MV-4-11 (cell line): ENCODE data around the gene PDZD8.
A peak's percentile ranks its signal among the peaks of the same experiment; 100 is the strongest.

Source experiments
- DNase-seq: peaks from one replicate; lab custom pipeline; 2025; lab: John Stamatoyannopoulos, UW

Gene PDZD8, protein sequence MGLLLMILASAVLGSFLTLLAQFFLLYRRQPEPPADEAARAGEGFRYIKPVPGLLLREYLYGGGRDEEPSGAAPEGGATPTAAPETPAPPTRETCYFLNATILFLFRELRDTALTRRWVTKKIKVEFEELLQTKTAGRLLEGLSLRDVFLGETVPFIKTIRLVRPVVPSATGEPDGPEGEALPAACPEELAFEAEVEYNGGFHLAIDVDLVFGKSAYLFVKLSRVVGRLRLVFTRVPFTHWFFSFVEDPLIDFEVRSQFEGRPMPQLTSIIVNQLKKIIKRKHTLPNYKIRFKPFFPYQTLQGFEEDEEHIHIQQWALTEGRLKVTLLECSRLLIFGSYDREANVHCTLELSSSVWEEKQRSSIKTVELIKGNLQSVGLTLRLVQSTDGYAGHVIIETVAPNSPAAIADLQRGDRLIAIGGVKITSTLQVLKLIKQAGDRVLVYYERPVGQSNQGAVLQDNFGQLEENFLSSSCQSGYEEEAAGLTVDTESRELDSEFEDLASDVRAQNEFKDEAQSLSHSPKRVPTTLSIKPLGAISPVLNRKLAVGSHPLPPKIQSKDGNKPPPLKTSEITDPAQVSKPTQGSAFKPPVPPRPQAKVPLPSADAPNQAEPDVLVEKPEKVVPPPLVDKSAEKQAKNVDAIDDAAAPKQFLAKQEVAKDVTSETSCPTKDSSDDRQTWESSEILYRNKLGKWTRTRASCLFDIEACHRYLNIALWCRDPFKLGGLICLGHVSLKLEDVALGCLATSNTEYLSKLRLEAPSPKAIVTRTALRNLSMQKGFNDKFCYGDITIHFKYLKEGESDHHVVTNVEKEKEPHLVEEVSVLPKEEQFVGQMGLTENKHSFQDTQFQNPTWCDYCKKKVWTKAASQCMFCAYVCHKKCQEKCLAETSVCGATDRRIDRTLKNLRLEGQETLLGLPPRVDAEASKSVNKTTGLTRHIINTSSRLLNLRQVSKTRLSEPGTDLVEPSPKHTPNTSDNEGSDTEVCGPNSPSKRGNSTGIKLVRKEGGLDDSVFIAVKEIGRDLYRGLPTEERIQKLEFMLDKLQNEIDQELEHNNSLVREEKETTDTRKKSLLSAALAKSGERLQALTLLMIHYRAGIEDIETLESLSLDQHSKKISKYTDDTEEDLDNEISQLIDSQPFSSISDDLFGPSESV

GRCh38 chr10:117375360-117376178 is at the start of gene PDZD8:
TSS of gene PDZD8 (minus strand) at chr10:117375440. CDS start at chr10:117375227, 213 bp downstream.
- DNase-seq: peak; percentile 83

- no peak for DNase-seq
Observed at GRCh38 chr10:117424171-117424570, 48.9 kb upstream of the PDZD8 start.

- peak; percentile 57 for DNase-seq
Observed at GRCh38 chr10:117421985-117422384, 46.7 kb upstream of the PDZD8 start.

GRCh38 chr10:117420768-117421167 is 45.5 kb upstream of the PDZD8 start:
- DNase-seq: no peak

DNA sequence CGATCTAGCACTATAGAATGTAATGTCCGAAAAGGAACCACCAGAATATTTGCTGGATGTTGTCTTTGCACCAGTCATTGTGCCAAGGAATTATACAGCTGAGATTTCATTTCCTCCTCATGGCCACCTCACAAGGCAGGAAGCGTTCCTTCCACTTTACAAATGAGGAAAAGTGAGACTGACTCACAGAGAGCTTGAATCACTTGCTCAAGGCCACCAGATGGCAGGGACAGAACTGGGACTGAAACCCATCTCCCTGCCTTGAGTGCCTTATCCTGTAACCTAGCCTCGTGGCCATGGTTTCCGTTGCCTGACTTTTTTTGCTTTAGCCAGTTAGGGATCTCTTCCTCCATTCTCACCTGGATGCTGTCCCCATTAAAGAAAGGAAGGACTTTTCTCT is 44.7 kb upstream of the PDZD8 start:
- DNase-seq: peak; percentile 68

GRCh38 chr10:117419159-117419558 is 43.9 kb upstream of the PDZD8 start:
- DNase-seq: no peak

DNA sequence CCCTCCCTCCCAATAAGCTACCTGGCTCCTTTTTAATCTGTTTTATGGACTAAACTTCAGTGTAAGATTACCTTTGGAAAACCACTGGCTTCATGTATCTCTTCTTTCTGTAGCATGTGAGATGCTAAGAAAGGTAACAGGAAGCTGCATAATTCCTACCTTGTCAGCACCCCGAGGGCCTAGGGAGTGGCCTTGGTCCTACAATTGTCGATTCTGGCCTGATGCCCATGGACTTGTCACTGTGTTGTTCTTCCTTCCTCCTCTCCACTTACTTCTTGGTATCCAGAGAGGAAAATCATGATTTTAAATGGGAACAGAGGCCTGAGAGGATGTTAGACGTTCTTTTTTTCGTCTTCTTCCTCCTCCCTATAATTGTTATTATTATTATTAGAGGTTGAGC is 42.9 kb upstream of the PDZD8 start:
- DNase-seq: no peak

DNA sequence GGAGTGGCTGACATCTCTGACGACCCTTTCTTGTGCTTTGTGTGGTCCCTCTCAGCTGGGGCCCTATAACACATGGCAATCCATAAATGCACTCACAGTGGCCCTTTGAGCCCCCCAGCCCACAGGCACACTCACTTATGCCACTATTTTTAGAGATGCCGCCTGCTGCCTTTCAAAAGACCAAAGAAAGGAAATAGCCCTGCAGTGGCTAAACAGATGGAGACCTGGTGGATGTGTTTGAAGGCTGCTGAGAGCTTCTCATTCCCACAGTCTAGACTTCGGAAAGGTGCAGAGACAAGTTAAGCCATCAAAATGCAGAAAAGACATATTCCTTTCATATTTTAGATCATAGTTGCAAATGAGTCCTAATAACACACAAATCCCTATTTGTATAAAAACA is 42.0 kb upstream of the PDZD8 start:
- DNase-seq: no peak

GRCh38 chr10:117413928-117414618 is 38.8 kb upstream of the PDZD8 start:
- DNase-seq: no peak

- no peak for DNase-seq
Observed at GRCh38 chr10:117412469-117413010, 37.3 kb upstream of the PDZD8 start.

DNA sequence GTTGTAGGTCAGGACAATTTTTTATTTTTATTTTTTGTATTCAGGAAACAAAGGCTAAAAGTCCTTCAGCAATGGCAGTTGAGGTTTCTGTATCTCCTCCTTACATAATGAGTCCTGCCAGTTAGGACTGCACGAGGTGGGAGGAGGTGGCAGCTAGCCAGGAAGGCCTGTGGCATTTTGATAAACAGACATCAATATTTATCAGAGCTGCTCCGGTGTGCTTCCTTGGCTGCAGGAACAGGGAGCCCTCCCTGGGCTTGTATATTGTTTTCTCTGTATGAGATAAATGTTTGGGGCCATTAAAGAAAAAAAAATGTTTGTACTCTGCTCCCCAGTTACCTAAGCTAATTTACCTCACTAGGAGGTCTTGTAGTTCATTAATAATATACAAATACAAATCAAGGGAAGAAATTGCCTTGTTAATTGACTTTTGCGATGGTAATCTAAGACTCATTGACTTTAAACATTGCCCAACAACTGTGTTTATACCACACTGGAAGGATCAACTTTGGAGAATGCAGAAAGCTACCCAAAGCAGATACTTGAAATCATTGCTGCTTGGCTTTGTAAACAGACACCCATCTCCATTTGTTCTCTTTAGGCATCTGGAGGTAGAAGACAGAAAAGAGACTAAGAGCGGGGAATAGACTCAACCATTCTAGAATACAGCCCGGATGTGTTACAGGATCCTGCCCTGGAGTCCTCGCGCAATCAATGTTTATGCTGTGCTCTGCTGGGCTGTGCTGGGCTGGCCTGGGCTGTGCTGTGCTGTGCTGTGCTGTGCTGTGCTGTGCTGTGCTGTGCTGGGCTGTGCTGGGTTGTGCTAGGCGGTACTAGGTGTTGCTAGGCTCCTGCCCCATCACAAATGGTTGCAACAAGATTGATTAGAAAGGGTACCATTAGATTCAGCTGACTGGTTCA is 36.5 kb upstream of the PDZD8 start:
- no peak for DNase-seq

DNA sequence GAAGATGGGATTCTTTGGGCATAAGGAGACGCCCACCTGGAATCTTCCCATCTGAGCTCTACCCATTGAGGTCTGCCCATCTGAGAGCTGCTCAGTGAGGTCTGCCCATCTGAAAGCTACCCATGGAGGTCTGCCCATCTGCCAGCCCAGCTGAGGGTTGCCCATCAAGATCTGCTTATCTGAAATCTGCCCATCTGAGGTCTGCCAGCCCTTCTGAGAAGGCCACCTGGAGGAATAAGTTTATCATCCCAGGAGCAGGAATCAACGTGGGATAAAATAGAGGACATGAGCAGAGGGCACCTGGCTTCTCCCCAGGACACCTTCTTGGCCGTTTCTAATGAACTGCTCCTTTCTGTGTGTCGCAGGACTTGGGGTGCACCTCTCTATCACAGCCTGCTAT is 35.3 kb upstream of the PDZD8 start:
- no peak for DNase-seq

- DNase-seq: no peak
Observed at GRCh38 chr10:117409549-117410305, 34.5 kb upstream of the PDZD8 start.

GRCh38 chr10:117408436-117409384 is 33.5 kb upstream of the PDZD8 start:
- peak; percentile 83 for DNase-seq

GRCh38 chr10:117405730-117406129 is 30.5 kb upstream of the PDZD8 start:
- no peak for DNase-seq

- no peak for DNase-seq
Observed at GRCh38 chr10:117400329-117400728, 25.1 kb upstream of the PDZD8 start.

DNA sequence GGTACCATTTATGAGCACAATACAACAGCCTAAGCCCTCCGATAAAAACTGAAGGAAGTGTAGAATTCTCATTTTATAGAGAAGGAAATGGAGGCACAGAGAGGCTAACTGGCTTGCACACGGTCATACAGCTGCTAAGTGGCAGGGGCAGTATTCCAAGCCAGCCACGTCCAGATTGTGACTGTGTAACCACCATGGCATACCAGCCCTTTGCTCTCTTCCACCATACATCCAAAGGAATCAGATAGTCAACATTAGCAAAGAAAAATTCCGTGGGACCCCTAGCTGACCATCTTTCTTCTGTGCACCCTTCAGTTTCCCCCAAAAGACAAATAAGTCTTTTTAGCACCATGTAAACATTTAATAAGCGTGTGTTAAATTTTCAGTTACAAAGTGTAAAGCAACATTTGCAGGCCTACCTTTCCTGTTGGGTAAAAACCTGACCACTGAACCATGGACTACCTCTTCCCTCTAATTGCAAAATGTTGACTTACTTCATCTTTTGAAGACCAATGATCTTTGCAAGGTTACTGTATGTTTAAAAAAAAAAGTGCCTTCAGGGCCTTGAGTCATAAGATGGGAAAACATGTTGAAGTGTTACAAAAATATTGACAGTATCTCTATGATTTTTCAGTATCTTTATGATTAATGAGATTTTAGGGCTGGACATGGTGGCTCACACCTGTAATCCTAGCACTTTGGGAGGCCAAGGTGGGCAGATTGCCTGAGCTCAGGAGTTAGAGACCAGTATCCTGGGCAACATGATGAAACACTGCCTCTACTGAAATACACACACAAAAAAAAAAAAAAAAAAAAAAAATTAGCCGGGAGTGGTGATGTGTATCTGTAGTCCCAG is 24.3 kb upstream of the PDZD8 start:
- DNase-seq: peak; percentile 39
